HG03039 (cell line): ENCODE data around the gene TMA7.
"Not testable (repeated sequence)": the region's sequence is repeated elsewhere in the genome, so short reads cannot be mapped to it uniquely, and the experiment has no call there.

ENCODE experiments used
- ATAC-seq: cut with Tn5 transposase; IDR thresholded peaks from one replicate; pipeline ENCODE4 v1.9.1; 2021; ENCODE audit warnings: mild to moderate bottlenecking, moderate library complexity; ENCODE audit not compliant: unreplicated experiment

TMA7 gene

GRCh38 chr3:48466386-48467109 lies 26.5 kb downstream of the TMA7 start:
- no peak for ATAC-seq

GRCh38 chr3:48467110-48467454 lies 27.0 kb downstream of the TMA7 start:
- no peak for ATAC-seq

DNA sequence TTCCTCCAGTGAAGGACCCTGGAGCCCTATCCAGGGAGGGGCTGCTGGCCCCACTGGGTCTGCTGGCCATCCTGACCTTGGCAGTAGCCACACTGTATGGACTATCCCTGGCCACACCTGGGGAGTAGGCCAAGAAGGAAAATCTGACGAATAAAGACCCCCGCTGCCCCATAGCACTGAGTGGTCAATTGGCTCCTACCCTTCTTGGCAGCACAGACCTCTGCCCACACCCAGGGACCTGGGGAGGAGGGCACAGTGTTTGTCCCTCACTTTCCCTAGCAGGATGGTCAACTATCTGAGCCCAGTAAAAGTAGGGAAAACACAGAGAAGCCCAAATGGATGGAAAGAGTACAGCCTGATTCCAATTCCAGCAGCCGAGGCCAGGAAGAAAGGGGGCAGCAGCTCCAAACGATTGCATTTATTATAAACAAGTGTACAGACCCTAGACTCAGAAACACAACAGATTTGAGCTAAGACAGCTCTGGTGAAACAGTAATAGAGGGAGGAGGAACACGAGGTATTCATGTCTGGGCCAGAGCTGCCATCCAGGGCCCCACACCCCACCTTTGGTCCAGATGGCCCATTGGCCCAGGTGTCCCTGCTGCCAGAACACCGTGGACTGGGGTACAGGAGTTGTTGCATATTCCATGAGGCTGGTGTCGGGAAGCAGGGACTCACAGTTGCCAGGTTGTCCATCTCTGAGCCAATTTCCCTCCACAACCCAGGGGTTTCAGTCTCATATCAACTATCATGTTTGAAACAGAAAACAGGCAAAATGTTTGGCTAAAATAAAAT lies 27.6 kb downstream of the TMA7 start:
- no peak for ATAC-seq

GRCh38 chr3:48468329-48468731 lies 28.3 kb downstream of the TMA7 start:
- no peak for ATAC-seq

GRCh38 chr3:48469046-48469915 lies 29.2 kb downstream of the TMA7 start:
- no peak for ATAC-seq

DNA sequence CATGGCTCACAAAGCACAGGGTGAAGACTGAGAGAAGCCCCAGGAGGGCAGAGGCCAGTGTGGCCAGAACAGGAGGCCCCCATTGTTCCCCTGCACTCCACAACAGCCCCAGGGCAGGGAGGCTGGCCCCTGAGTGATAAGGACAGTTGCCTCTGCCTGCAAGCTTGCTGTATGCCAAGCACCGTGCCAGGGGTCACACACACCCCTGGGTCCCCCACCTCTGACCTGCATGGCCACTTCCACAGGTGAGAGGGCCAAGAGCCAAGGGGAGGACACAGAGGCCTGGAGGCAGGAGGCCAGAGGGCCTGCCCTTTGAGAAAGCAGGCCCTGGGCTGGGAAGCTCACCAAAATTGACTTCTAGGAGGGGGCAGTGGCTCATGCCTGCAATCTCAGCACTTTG lies 30.2 kb downstream of the TMA7 start:
- ATAC-seq = no peak

GRCh38 chr3:48472673-48472922 lies 32.5 kb downstream of the TMA7 start:
- ATAC-seq = peak; percentile 8

DNA sequence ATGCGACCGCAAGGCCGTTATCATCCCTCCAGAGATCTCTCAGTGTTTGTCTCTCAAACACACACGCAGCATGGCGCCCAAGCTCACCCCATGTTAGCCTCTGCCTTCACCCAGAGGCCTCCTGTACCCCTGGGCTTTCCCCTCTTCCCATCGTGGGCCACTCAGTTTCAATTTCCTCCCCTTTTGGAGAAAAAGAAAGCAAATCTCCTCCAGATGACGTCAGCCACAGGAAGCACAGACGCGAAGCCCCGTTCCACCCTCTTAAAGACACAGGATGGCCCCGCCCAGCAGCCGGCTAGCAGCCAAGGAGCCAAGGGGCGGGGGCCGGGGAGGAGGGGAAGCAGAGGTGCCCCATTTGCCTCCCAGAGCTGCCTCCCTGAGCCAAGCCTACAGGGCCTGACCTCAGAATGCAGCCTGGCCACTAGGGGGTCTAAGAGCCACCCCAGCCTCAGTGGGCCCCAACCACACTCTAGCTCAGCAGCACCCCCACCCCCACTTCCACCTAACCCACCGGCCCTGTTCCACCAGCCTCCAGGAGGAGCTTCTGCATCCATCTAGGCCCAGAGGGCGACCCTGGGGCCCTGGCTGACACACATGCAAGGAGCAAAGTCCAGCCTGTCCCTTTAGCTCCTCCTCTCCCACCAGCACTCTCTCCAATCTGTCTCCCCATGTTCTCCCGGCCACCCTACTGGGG lies 33.0 kb downstream of the TMA7 start:
- peak; percentile 75 for ATAC-seq

DNA sequence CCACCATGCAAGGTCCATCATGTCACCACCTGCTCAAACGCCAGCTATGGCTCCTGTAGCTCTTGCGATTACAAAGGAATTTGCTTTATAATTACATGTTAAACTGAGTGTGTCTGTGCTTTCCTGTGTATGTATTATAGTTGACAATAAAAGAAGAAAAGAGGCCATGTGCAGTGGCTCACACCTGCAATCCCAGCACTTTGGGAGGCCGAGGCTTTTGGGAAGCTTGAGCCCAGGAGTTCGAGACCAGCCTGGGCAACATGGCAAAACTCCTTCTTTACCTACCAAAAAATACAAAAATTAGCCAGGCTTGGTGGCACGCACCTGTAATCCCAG lies 33.5 kb downstream of the TMA7 start:
- ATAC-seq = no peak

- ATAC-seq = not testable (repeated sequence)
Measured at GRCh38 chr3:48474031-48474430, 34.0 kb downstream of the TMA7 start.

DNA sequence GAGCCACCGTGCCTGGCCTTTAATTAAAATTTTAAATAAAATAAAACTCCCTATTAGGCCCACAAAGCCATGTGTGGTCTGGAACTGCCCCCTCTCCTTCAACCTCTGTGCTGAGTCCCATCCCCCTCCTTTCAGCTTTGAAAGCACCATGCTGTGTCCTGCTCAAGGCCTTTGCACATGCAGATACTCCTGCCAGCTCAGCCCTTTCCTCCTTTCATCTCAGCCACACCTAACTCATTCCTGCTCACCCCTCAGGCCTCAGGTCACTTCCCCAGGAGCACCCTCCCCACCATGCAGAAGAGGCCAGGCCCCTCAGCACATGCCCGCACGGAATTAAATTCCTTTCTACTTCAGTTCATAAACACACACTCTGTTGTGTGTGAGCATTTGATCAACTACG lies 34.6 kb downstream of the TMA7 start:
- no peak for ATAC-seq

- ATAC-seq = no peak
Measured at GRCh38 chr3:48475188-48475587, 35.1 kb downstream of the TMA7 start.

DNA sequence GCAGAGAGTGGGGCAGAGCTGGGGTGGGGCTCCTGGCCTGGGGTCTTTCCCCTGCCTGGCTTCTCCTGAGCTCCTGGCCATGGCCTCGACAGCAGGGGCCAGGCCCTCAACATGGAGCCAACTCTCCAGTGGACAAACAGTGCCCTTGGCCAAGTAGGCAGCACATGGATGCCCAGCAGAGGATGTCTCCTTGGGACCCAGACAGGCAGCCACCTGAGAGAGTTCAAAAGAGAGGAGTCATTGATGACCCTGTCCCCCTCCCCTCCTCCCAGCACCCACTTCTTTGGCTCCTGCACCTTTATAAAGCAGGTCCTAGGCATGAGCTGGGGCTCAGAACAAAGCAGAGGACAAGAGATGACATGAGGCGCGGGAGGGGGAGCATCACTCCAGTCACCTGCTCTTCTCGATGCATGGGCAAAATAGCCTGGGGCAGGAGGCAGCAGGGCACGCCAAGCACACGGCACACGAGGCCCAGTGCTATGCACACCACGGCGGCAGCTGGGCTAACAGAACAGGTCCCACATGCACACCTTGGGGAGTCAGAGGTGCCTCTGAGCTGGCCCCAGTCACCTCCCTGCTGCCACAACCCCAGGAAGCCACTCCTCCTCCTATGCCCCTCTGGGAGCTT lies 36.5 kb downstream of the TMA7 start:
- no peak for ATAC-seq

DNA sequence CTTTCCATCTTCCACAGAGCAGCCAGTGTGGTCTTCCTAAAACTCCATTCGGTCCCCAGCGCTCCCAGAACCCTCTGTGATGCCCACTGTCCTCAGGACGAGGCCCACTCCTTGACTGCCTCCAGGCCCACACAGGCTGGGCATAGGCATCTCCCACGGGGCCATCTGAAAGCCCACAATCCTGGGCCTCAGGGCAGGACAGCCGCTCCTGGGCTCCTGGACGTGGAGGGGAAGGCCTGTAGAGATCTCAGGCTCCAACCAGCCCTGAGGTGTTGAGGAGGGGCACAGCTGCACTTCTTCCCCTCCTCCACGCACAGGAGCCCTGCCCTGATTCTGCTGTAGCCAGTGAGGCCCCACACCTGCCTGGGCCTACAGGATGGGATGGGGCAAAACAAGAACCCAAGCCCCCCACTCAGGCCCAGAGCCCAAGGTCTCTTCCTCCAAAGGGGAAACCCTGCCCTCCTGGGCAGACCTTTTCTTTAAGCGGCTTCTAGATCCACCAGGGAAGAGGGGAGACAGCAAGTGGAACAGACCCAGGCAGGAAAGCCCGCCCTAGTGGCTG lies 38.0 kb downstream of the TMA7 start:
- ATAC-seq = no peak

DNA sequence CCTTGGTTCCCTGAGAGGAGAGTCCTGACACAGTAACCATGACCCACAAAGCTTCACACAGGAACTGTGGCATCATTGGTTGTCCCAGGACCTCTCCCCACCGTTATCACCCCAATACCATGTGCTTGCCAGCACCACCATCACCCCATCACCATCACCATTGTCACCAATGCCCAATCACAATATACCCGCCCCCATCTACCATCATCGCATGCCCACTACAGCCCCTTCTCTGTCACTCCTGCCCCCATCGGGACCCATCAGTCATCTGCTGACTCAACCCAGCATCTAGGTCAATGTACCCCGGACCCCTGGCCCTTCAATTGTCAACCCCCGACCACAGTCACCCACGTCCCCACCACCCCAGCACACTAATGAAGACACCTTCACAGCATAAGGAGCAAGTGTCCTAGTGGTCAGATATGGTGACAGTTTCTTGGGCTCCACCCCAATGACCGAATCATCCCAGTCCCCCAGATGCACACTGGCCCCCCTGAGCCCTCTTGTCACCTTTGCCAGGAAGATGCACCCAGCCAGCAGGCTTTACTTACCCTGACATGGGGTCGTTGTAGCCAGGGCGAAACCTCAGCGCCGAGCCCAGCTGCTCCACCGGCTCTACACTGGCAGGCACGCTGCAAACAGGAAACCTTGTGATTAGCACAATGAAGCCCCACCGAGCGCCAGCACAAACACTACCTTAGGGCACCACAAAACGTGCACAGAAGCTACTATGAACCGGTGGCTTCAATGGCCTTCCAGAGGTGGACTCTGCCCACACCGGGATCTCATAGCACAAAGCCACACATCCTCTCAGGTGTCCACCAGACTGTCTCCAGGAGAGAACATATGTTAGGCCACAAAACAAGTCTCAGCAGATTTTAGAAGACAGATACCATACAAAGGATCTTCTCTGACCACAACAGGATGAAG lies 38.8 kb downstream of the TMA7 start:
- no peak for ATAC-seq

DNA sequence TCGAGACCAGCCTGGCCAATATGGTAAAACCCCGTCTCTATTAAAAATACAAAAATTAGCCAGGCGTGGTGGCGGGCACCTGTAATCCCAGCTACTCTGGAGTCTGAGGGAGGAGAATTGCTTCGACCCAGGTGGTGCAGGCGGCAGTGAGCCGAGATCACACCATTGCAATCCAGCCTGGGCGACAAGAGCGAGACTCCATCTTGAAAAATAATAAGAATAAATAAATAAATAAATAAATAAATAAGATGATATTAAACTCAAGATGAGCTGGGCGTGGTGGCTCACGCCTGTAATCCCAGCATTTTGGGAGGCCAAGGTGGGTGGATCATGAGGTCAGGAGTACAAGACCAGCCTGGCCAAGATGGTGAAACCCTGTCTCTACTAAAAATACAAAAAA lies 40.8 kb downstream of the TMA7 start:
- not testable (repeated sequence) for ATAC-seq

DNA sequence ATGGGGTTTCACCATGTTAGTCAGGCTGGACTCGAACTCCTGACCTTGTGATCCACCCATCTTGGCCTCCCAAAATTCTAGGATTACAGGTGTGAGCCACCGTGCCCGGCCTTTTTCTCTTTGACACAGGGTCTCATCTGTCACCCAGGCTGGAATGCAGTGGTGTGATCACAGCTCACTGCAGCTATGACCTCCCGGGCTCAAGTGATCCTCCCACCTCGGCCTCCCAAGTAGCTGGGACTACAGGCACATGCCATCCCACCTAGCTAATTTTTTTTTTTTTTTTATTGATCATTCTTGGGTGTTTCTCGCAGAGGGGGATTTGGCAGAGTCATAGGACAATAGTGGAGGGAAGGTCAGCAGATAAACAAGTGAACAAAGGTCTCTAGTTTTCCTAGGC lies 42.8 kb downstream of the TMA7 start:
- not testable (repeated sequence) for ATAC-seq

DNA sequence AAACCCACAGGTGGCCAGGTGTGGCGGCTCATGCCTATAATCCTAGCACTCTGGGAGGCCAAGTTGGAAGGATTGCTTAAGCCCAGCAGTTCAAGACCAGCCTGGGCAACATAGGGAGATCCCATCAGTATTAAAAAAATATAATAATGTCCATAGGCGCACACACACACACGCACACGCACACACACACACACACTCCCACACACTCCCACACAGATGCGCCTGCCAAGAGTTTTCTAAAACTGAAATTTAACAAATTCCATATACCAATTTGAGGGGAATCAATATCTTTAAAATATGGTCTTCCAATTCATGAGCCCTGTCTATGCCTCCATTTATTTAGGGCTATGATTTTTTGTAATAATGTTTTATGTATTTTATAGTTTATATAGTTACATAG lies 46.9 kb downstream of the TMA7 start:
- ATAC-seq = no peak

DNA sequence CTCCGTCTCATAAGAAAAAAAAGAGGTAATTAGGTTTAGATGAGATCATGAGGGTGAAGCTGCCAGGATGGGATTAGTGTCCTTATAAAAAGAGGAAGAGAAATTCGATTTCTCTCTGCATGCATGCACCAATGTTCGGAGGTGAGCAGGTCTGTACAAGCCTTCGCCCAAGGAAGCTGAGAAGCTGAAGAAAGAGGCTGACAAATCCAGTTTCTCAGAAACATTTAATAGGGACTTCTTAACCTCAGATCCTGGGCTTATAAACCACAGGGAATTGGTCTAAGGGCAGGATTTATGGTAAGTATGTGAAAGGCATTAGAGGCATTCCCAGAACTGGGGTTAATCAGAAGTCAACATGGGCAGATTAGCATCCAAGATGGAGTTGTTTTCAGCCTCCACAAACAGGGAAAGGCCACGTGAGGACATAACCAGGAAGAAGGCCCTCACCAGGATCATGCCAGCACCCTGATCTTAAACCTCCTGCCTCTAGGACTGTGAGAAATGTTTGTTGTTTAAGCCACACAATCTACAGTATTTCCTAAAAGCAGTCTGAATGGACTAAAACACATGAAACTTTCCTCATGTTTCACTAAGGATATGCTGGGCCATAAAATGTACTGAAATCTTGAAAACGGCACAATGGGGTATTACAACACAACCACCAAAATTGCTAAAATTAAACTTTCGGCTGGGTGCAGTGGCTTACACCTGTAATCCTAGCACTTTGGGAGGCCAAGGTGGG lies 52.6 kb downstream of the TMA7 start:
- no peak for ATAC-seq
